Neutrophil (primary cell): Measurements from ENCODE around the gene STK26.
A peak's percentile ranks its signal among the peaks of the same experiment; 100 is the strongest.

Experiments
- H3K27ac ChIP-seq: fragments of 200-600 bp; sonication (generic); 2 replicates; pipeline ENCODE4 v1.5.1; 2016; ENCODE audit warnings: mild to moderate bottlenecking, moderate library complexity
- H3K27me3 ChIP-seq: fragments of 200-600 bp; sonication (generic); 2 replicates; pipeline ENCODE4 v1.6.0; 2016; ENCODE audit warnings: mild to moderate bottlenecking
- H3K36me3 ChIP-seq: fragments of 200-600 bp; sonication (generic); 2 replicates; pipeline ENCODE4 v1.5.1; 2017
- H3K4me1 ChIP-seq, 2 experiments: fragments of 200-600 bp in 1 of 2; sonication (generic) in 1 of 2; 1 replicate in 1 of 2; 2 replicates in 1 of 2; pipeline versions ENCODE4 v1.5.1 to v1.6.1; 2013 to 2016; ENCODE audit warnings: low read depth in 1 of 2, low read length in 1 of 2, mild to moderate bottlenecking in 1 of 2, moderate library complexity in 1 of 2; ENCODE audit not compliant: control insufficient read depth in 1 of 2, insufficient read depth in 1 of 2
- H3K4me3 ChIP-seq, 2 experiments: fragments of 200-600 bp in 1 of 2; sonication (generic) in 1 of 2; 1 replicate in 1 of 2; 2 replicates in 1 of 2; pipeline ENCODE4 v1.5.1; 2013 to 2016; ENCODE audit warnings: low read depth in 1 of 2, low read length in 1 of 2, mild to moderate bottlenecking in 1 of 2, moderate library complexity in 1 of 2
- H3K9me3 ChIP-seq: fragments of 200-600 bp; sonication (generic); 2 replicates; pipeline ENCODE4 v1.5.1; 2016
- TF ChIP-seq, protein P1 (sequence below): fragments of 200-600 bp; sonication (generic); IDR thresholded peaks from 2 replicates; pipeline ENCODE4 v1.5.1; 2016; ENCODE audit warnings: antibody characterized with exemption

STK26 gene

DNA sequence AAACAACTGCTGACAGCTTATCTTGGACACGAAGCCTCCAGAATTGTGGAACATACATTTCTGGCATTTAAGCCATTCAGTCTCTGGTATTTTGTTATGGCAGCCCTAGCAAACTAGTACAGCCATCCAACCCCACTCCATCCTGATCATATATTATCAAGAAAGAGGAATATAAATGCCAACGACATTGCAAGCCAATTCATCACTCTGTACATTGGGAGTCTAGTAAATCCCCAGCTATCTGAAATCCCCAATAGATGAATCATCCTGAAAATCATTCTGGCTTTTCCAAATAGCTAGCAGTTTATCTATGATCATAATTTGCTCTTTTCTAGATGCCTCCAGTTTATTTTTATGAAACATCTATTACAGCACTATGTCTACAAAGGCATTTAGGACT, 63.6 kb downstream of the STK26 start:
- Histone ChIP-seq H3K36me3 (no peaks in the 10 kb centered on the region), H3K27me3 (no peaks in the 10 kb centered on the region), H3K9me3 (no peaks in the 10 kb centered on the region), H3K4me3 (no peak overlapping the region), H3K27ac (no peak overlapping the region), H3K4me1 (peaks cover 14 to 24% of the 10 kb centered on the region in 2 experiments)
- TF ChIP-seq, protein P1, sequence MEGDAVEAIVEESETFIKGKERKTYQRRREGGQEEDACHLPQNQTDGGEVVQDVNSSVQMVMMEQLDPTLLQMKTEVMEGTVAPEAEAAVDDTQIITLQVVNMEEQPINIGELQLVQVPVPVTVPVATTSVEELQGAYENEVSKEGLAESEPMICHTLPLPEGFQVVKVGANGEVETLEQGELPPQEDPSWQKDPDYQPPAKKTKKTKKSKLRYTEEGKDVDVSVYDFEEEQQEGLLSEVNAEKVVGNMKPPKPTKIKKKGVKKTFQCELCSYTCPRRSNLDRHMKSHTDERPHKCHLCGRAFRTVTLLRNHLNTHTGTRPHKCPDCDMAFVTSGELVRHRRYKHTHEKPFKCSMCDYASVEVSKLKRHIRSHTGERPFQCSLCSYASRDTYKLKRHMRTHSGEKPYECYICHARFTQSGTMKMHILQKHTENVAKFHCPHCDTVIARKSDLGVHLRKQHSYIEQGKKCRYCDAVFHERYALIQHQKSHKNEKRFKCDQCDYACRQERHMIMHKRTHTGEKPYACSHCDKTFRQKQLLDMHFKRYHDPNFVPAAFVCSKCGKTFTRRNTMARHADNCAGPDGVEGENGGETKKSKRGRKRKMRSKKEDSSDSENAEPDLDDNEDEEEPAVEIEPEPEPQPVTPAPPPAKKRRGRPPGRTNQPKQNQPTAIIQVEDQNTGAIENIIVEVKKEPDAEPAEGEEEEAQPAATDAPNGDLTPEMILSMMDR = no peak

DNA sequence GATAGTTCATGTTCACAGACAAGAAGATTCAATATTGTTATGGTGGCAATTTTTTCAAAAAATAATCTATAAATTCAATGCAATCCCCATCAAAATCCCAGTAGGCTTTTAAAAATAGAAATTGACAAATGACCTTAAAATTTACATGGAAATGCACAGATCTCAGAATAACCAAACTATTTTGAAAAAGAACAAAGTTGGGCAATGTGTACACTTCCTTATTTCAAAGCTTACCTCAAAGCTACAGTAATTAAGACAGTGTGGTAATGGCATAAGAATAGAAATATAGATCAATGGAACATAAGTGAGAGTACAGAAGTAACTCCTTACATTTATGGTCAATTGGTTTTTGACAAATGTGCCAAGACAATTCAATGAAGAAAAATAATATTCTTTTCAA, 65.8 kb downstream of the STK26 start:
- no peak overlapping the region for H3K27ac ChIP-seq
- H3K27me3 ChIP-seq = no peaks in the 10 kb centered on the region
- no peaks in the 10 kb centered on the region for H3K36me3 ChIP-seq
- TF ChIP-seq, protein P1 = no peak
- no peak overlapping the region for H3K4me3 ChIP-seq
- peaks cover 14 to 24% of the 10 kb centered on the region in 2 experiments for H3K4me1 ChIP-seq
- no peaks in the 10 kb centered on the region for H3K9me3 ChIP-seq

DNA sequence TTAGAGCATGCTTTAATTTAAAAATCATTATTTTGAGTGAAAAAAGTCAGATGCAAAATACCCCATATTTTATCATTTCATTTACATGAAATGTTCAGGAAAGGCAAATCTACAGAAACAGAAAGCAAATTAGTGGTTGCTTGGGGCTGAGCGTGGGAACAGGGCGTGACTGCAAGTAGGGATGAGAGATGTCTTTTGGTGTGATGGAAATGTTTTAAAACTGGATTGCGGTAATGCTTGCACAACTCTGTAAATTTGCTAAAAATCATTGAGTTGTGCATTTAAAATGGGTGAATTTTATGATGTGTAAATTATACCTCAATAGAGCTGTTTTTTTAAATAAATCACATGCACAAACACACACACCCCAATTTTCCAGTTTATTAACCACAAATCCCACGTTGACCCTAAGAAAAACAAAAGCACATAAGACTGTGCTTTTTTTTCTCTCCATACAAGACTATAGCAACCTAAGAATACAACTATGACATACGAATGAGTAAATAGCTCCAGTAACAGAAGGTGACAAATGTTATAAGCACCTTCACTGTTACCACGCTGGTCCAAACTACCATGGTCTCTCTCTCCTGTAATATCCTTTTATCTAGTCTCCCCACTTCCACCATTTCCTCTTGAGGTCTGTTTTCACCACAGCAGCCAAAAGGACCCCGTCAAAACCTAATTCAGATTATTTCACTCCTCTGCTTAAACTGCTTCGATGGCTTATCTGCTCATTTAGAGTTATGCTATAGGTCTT, 67.5 kb downstream of the STK26 start:
- Histone ChIP-seq H3K4me1 (peaks cover 14 to 24% of the 10 kb centered on the region in 2 experiments), H3K36me3 (no peaks in the 10 kb centered on the region), H3K27ac (no peak overlapping the region), H3K9me3 (no peaks in the 10 kb centered on the region), H3K27me3 (no peaks in the 10 kb centered on the region), H3K4me3 (no peak overlapping the region)
- TF ChIP-seq, protein P1 = no peak

DNA sequence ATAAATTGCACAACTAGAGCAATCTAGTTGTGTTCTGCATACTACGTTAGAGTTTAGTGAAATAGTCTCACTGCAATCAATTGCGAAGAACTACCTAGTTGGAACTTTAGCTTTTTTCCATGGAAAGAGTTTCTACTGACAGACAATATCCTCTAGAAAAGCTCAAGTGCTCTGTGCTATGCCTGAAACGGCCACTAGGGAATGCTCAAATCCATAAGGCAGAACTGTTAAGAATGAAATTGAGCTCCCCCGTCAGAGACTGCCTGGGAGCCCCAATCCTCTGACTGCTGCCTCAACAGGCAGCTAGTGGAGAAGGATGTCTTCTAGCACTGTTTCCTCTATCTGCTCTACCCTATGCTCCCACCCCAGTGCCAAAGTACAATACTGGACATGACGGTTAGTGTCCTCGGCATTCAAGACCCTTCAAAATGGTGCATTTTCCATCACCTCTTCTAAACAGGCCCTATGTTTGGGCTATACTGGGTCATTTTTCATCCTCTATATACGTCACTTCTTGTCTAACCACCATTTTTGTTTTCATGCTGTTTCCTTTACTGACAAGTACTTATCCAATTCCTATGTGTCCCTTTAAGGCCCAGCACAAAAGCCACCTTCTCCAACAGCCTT, 69.5 kb downstream of the STK26 start:
- Histone ChIP-seq H3K27ac (no peak overlapping the region), H3K36me3 (no peaks in the 10 kb centered on the region), H3K9me3 (no peaks in the 10 kb centered on the region), H3K4me3 (no peak overlapping the region), H3K4me1 (peaks cover 14 to 24% of the 10 kb centered on the region in 2 experiments), H3K27me3 (no peaks in the 10 kb centered on the region)
- TF ChIP-seq, protein P1 = peak; percentile 63

DNA sequence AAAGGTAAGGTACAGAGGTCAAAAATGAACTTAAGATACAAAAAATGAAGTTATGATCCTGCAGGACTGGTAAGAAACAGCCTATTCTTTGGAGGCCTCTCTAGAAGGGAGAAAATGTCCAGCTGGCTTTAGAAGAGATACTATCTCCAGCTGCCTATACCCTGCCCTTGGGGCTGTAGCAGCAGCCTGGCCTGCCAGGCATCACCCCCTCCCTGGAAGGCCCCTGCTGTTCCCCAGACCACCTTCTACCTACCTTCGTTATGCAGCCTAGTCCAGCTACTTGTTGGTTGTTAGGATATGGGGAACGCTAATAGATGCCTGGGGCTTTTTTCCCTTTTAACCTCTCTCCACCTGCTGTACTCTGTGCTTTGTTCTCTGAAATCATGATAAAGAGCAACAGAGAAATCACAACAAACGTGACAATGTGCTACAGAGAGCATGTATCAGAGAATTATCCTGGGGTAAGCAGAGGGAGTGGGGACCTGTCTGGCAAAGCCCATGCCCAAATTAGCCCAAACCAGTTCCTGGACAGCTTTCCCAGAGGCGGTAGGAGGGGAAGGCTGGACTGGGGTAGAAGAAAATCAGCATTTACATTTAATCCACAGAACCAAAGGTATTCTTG, 70.2 kb downstream of the STK26 start:
- TF ChIP-seq, protein P1 = no peak

More for the DNA sequence above, 70.2 kb downstream of the STK26 start:
- Histone ChIP-seq H3K27ac (no peak overlapping the region), H3K4me1 (peaks cover 14 to 23% of the 10 kb centered on the region in 2 experiments), H3K36me3 (no peaks in the 10 kb centered on the region), H3K4me3 (no peak overlapping the region), H3K9me3 (no peaks in the 10 kb centered on the region), H3K27me3 (no peaks in the 10 kb centered on the region)
